ENCODE measurements around the gene TRMT2A. TPM values are rescaled to one million over a fixed set of nuclear protein-coding genes. Genes with fewer than 3 reads are reported as not detected.
"Not testable (repeated sequence)": the region's sequence is repeated elsewhere in the genome, so short reads cannot be mapped to it uniquely, and the experiment has no call there.

Gene TRMT2A
- total RNA-seq, 1 donor from 2014 or later = 45.8 TPM

GRCh38 chr22:20160041-20160440, 43.0 kb upstream of the TRMT2A start:
- H3K27ac Mint-ChIP-seq (ENCODE audit: unreplicated experiment) = no peak overlapping the region
- no peak for DNase-seq (ENCODE audit: low spot score)
- no peaks in the 10 kb centered on the region for H3K9me3 Mint-ChIP-seq (ENCODE audit: low read depth)
- H3K4me1 Mint-ChIP-seq (ENCODE audit: low read depth) = peaks cover 2% of the 10 kb centered on the region
- no peaks in the 10 kb centered on the region for H3K36me3 Mint-ChIP-seq (ENCODE audit: low read depth)
- TF ChIP-seq CTCF (IDR thresholded peaks at IDR 0.05) = no peak
- no peak overlapping the region for H3K4me3 Mint-ChIP-seq (ENCODE audit: unreplicated experiment)
- H3K27me3 Mint-ChIP-seq (ENCODE audit: low read depth) = no peaks in the 10 kb centered on the region

GRCh38 chr22:20159531-20159930, 42.5 kb upstream of the TRMT2A start:
- H3K9me3 Mint-ChIP-seq (ENCODE audit: low read depth); DNase-seq (ENCODE audit: low spot score); H3K27me3 Mint-ChIP-seq (ENCODE audit: low read depth); H3K27ac Mint-ChIP-seq (ENCODE audit: unreplicated experiment); H3K36me3 Mint-ChIP-seq (ENCODE audit: low read depth); H3K4me1 Mint-ChIP-seq (ENCODE audit: low read depth); H3K4me3 Mint-ChIP-seq (ENCODE audit: unreplicated experiment): not testable (repeated sequence)

DNA sequence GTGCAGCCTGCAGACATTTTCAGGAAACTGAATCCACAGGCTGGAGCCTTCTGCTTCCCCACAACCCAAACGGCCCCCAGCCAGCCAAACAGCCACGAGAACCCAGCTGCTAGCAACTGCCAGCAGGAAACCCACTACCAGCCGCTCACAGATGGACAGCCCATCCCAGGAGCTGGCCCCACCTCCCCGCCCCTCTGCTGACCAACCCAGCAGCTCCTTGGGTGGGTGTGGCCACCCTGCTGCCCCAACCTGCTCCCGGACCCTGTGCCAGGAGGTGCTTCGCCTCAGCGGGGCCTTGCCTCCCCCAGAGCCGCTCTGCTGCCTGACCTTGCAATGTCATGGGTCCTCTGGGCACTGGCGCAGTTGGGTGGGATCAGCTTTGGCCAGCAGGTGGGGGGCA, 42.0 kb upstream of the TRMT2A start:
- H3K9me3 Mint-ChIP-seq (ENCODE audit: low read depth) = no peaks in the 10 kb centered on the region
- H3K4me1 Mint-ChIP-seq (ENCODE audit: low read depth) = peaks cover 6% of the 10 kb centered on the region
- DNase-seq (ENCODE audit: low spot score) = no peak
- TF ChIP-seq CTCF (IDR thresholded peaks at IDR 0.05) = no peak
- no peaks in the 10 kb centered on the region for H3K36me3 Mint-ChIP-seq (ENCODE audit: low read depth)
- no peaks in the 10 kb centered on the region for H3K27me3 Mint-ChIP-seq (ENCODE audit: low read depth)
- no peak overlapping the region for H3K27ac Mint-ChIP-seq (ENCODE audit: unreplicated experiment)
- H3K4me3 Mint-ChIP-seq (ENCODE audit: unreplicated experiment) = no peak overlapping the region

DNA sequence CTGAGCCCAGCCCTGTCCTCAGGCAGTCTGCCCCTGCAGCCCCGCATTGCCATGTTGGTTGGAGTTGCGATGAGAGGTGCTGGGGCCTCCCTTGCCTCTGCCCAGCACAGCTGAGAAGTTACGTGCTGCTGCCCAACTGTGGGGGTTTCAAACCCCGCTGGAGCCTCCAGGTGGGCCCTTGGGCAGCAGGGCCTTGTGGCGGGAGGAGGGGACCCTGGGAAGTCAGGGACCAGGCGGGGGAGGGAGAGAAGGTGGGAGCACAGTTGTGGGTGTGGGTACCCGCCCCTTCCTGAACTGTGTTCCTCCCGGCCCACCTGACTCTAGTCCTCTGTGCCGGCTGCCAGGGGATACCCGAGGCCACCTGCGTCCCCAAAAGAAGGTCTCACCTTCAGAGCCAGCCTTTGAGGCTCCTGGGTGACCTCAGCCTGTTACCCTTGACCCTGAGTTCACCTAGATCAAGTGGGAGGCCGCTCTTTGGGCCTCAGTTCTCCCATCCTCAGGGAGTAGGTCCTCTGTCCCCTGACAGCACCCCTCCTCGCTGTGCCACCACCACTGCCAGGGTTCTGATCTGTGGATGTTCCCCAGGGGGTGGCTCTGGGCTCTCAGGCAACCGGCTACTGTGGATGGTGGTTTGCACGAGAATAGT, 41.5 kb upstream of the TRMT2A start:
- no peak overlapping the region for H3K4me3 Mint-ChIP-seq (ENCODE audit: unreplicated experiment)
- H3K27ac Mint-ChIP-seq (ENCODE audit: unreplicated experiment) = no peak overlapping the region
- H3K9me3 Mint-ChIP-seq (ENCODE audit: low read depth) = no peaks in the 10 kb centered on the region

DNA sequence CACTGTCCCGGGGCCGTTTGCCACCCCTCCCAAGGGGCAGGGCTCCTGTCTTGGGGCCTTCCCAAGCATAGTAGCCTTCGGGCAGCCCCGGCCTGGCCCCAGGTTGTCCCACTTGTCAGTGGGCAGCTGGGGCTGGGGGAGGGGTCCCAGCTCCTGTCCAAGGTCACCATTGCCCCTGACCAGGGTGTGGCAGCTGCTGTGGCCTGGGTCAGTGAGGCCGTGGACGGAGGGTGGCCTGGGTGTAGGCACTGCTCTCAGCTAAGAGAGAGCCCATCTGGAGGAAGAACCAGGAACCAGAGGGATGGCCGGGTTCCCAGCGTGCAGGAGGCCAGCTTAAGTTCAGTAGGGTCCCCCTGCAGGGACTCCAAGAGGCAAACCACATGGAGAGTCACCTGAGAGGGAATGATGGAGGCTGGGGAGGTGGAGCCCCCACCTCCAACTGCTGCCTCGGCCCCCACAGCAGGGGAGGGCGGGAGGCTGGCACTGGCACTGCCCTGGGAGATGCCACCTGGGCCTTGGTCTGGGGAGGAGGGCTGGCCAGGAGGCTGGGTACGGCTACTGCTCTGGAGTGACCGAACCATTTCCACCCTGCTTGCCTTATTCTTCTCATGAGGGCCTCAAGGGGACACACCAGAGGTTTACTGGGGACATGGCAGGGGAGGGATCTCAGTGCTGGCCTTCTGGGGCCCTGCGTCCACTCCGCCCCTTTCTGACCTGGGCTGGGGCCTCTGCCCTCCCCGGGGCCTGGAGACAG, 40.6 kb upstream of the TRMT2A start:
- no peak for TF ChIP-seq CTCF (IDR thresholded peaks at IDR 0.05)
- H3K4me3 Mint-ChIP-seq (ENCODE audit: unreplicated experiment) = no peak overlapping the region
- no peak overlapping the region for H3K27ac Mint-ChIP-seq (ENCODE audit: unreplicated experiment)
- no peak for DNase-seq (ENCODE audit: low spot score)
- no peaks in the 10 kb centered on the region for H3K36me3 Mint-ChIP-seq (ENCODE audit: low read depth)
- H3K9me3 Mint-ChIP-seq (ENCODE audit: low read depth) = no peaks in the 10 kb centered on the region
- no peaks in the 10 kb centered on the region for H3K27me3 Mint-ChIP-seq (ENCODE audit: low read depth)
- peaks cover 12% of the 10 kb centered on the region for H3K4me1 Mint-ChIP-seq (ENCODE audit: low read depth)

More for the DNA sequence above, 41.5 kb upstream of the TRMT2A start:
- no peak for TF ChIP-seq CTCF (IDR thresholded peaks at IDR 0.05)
- Mint-ChIP-seq H3K4me1 (ENCODE audit: low read depth) (peaks cover 11% of the 10 kb centered on the region), H3K36me3 (ENCODE audit: low read depth) (no peaks in the 10 kb centered on the region), H3K27me3 (ENCODE audit: low read depth) (no peaks in the 10 kb centered on the region)
- no peak for DNase-seq (ENCODE audit: low spot score)

All from chondrocyte (in vitro differentiated cells).